GM19351 (cell line): ENCODE results near the gene MAP4K5.

Experiments
- ATAC-seq: cut with Tn5 transposase; IDR thresholded peaks from one replicate; pipeline ENCODE4 v1.9.1; 2021; ENCODE audit warnings: mild to moderate bottlenecking, moderate library complexity; ENCODE audit not compliant: unreplicated experiment

The MAP4K5 gene

GRCh38 chr14:50373959-50374358 lies 158.4 kb downstream of the MAP4K5 start:
- no peak for ATAC-seq

GRCh38 chr14:50371546-50371945 lies 160.8 kb downstream of the MAP4K5 start:
- ATAC-seq: no peak
